Osteocyte (in vitro differentiated cells): ENCODE measurements around the gene BANF2. TPM values are rescaled to one million over a fixed set of nuclear protein-coding genes. Genes with fewer than 3 reads are reported as not detected.
"Not testable (repeated sequence)": the region's sequence is repeated elsewhere in the genome, so short reads cannot be mapped to it uniquely, and the experiment has no call there.

ENCODE experiments used
- DNase-seq: peaks from one replicate; pipeline ENCODE4 v3.0.0; 2021; ENCODE audit warnings: mixed read lengths; ENCODE audit not compliant: unreplicated experiment; ENCODE audit errors: extremely low spot score
- H3K27ac Mint-ChIP-seq: one replicate; pipeline ENCODE4 v1.8.0; 2021; ENCODE audit warnings: mild to moderate bottlenecking, mixed read lengths; ENCODE audit not compliant: unreplicated experiment
- H3K27me3 Mint-ChIP-seq: one replicate; pipeline ENCODE4 v1.8.0; 2021; ENCODE audit warnings: mixed read lengths; ENCODE audit not compliant: unreplicated experiment
- H3K36me3 Mint-ChIP-seq: one replicate; pipeline ENCODE4 v1.8.0; 2021; ENCODE audit warnings: mixed read lengths; ENCODE audit not compliant: unreplicated experiment
- H3K4me1 Mint-ChIP-seq: one replicate; pipeline ENCODE4 v1.8.0; 2021; ENCODE audit warnings: mixed read lengths; ENCODE audit not compliant: unreplicated experiment
- H3K4me3 Mint-ChIP-seq: one replicate; pipeline ENCODE4 v1.8.0; 2021; ENCODE audit warnings: mild to moderate bottlenecking, moderate library complexity, mixed read lengths; ENCODE audit not compliant: unreplicated experiment
- H3K9me3 Mint-ChIP-seq: one replicate; pipeline ENCODE4 v1.8.0; 2021; ENCODE audit warnings: mixed read lengths; ENCODE audit not compliant: unreplicated experiment
- total RNA-seq: library from RNA; stranded (reverse); gene quantifications from 2 replicates; pipeline ENCODE4 v1.2.1, GENCODE V29; 2021
- TF ChIP-seq, protein P1 (sequence below): fragments of 200-600 bp; sonication (generic); IDR thresholded peaks from 2 replicates; pipeline ENCODE4 v1.5.0; 2021; ENCODE audit warnings: antibody characterized with exemption, mild to moderate bottlenecking, moderate library complexity

BANF2 gene
- total RNA-seq, 1 donor from 2014 or later, result not detected

DNA sequence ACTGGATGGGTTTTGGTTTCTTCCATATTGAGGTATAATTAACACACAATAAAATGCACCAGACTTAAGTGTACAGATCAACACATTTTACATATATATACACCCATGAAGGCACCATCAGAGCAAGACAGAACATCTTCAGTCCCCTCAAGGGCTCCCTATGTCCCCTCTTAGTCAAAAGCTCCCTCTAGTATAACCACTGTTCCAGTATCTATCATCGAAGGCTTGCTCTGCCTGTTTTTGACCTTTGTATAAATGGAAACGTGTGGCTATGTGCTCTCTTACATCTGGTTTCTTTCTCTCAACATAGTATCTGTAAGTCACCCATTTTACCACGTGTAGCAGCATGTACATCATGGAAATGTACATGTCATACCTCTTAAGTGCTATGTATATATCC, 66.5 kb downstream of the BANF2 start:
- no peak overlapping the region for H3K27ac Mint-ChIP-seq
- H3K4me1 Mint-ChIP-seq, result peaks cover 4% of the 10 kb centered on the region
- H3K9me3 Mint-ChIP-seq, result no peaks in the 10 kb centered on the region
- peaks cover 3% of the 10 kb centered on the region for H3K27me3 Mint-ChIP-seq
- no peak overlapping the region for H3K4me3 Mint-ChIP-seq
- TF ChIP-seq, protein P1, sequence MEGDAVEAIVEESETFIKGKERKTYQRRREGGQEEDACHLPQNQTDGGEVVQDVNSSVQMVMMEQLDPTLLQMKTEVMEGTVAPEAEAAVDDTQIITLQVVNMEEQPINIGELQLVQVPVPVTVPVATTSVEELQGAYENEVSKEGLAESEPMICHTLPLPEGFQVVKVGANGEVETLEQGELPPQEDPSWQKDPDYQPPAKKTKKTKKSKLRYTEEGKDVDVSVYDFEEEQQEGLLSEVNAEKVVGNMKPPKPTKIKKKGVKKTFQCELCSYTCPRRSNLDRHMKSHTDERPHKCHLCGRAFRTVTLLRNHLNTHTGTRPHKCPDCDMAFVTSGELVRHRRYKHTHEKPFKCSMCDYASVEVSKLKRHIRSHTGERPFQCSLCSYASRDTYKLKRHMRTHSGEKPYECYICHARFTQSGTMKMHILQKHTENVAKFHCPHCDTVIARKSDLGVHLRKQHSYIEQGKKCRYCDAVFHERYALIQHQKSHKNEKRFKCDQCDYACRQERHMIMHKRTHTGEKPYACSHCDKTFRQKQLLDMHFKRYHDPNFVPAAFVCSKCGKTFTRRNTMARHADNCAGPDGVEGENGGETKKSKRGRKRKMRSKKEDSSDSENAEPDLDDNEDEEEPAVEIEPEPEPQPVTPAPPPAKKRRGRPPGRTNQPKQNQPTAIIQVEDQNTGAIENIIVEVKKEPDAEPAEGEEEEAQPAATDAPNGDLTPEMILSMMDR, result no peak
- DNase-seq, result no peak
- H3K36me3 Mint-ChIP-seq, result no peaks in the 10 kb centered on the region

DNA sequence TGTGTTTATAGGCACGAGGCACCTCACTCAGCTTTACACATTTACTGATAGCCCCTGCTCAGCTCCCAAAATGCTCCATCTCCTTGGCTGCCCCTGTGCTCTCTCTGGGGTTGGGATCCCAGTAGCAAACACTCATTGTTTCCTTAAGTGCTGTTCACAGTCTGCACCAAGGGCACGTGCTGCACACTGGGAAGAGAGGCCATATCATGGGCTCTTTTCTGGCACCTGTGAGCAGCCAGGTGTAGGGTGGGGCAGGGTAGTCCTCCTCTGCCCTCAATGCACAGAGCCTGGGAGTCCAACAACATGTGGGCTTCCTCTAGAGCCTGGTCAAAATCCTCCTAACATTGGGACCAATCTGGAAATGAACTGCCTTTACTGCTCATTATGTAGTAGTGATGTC, 67.9 kb downstream of the BANF2 start:
- DNase-seq, result no peak
- TF ChIP-seq, protein P1, result no peak
- Mint-ChIP-seq H3K9me3 (no peaks in the 10 kb centered on the region), H3K4me1 (peaks cover 13% of the 10 kb centered on the region), H3K36me3 (no peaks in the 10 kb centered on the region), H3K4me3 (no peak overlapping the region), H3K27me3 (peaks cover 3% of the 10 kb centered on the region), H3K27ac (no peak overlapping the region)

DNA sequence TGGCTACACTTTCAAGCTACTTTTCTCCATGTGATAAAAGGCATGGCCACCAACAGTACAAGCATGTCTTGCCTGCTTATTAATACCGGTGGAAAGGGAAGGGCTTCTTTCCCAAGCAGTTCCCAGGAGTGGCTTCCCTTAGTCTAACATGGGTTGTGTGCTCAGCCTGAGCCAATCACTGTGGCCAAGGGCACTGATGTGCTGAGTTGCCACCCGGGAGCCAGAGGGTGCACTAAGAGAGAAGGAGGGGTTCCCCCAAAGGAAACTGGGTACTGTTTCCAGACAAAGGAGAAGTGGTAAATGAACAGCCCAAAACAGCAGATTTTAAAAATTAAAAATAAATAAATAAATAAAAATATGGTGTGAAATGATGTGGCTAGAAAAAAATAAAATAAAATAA, 68.5 kb downstream of the BANF2 start:
- H3K4me1 Mint-ChIP-seq, result peaks cover 14% of the 10 kb centered on the region
- H3K36me3 Mint-ChIP-seq, result no peaks in the 10 kb centered on the region
- no peak overlapping the region for H3K4me3 Mint-ChIP-seq
- DNase-seq, result no peak
- no peaks in the 10 kb centered on the region for H3K9me3 Mint-ChIP-seq
- no peak overlapping the region for H3K27ac Mint-ChIP-seq
- TF ChIP-seq, protein P1, result no peak
- peaks cover 3% of the 10 kb centered on the region for H3K27me3 Mint-ChIP-seq

DNA sequence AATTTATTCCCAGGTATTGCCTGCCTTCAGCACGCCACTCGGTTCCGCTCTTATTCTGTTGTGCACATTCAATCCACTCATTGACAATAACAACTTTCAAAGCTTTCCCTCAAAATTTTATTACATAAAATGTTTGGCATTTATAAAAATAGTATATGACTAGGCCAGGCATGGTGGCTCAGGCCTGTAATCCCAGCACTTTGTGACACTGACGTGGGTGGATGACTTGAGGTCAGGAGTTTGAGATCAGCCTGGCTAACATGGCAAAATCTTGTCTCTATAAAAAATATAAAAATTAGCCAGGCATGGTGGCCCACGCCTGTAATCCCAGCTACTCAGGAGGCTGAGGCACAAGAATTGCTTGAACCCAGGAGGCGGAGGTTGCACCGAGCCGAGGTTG, 70.0 kb downstream of the BANF2 start:
- not testable (repeated sequence) for H3K27ac Mint-ChIP-seq, H3K9me3 Mint-ChIP-seq, H3K36me3 Mint-ChIP-seq, H3K27me3 Mint-ChIP-seq, H3K4me3 Mint-ChIP-seq, DNase-seq
- H3K4me1 Mint-ChIP-seq, result peaks cover 16% of the 10 kb centered on the region

DNA sequence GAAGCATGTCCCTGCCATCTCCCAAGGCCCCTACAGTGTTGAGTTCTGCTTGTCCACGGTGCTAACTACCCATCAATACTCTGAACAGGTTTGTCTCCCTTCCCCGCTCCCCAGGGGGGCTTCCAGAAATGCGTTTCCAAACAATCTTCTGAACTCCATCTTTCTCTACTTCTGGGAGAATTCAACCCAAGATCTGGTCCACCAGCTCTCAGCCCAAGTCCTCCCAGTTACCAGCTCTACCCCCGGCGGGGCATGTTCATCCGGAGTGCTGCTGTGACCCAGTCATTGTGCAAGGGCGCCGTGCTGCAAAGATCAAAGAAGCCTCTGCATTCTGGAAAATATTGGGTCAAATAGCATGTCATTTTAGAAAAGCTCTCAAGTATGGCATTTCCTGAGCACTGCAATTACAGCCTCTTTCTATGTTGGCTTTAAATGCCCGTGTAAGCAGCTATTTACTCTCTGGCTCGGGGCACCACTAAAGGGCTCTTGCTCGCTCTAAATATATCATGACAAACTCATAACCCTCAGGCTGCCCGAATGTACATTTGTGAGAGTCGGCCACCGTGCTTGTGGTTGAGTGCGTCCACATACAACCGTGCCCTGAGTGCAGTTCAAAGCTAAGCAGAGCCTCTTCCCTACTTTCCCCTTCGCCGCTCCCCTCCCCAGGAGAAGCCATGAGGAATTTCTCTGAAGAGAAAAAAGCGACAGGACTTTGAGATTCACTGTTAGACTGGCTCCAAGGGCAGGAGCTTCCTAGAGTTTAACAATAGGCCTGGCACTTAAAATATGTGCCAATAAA, 71.6 kb downstream of the BANF2 start:
- Mint-ChIP-seq H3K36me3 (no peaks in the 10 kb centered on the region), H3K4me1 (peaks cover 16% of the 10 kb centered on the region), H3K4me3 (no peak overlapping the region), H3K27me3 (peaks cover 12% of the 10 kb centered on the region), H3K27ac (peak overlapping the region; percentile 43), H3K9me3 (no peaks in the 10 kb centered on the region)
- TF ChIP-seq, protein P1, result no peak
- DNase-seq, result no peak
